Activated T-cell treated with anti-CD3 and anti-CD28 coated beads, Interleukin-2, amount 50 U/mL, for 4 hours (primary cell): ENCODE results near the gene KCNQ4. TPM values are rescaled to one million over a fixed set of nuclear protein-coding genes. Genes with fewer than 3 reads are reported as not detected.

Source experiments
- ATAC-seq, 2 donors: fragments of 200-7000 bp; cut with Tn5 transposase; one replicate each; pipeline ENCODE4 v1.10.0; 2021
- DNase-seq: peaks from one replicate; pipeline ENCODE4 v3.0.0-alpha.2; 2020
- H3K27me3 Mint-ChIP-seq: one replicate; pipeline ENCODE4 v1.8.0; 2021; ENCODE audit warnings: low read depth, mixed read lengths
- H3K36me3 Mint-ChIP-seq: one replicate; pipeline ENCODE4 v1.8.0; 2022; ENCODE audit warnings: mixed read lengths; ENCODE audit not compliant: insufficient read depth
- H3K4me1 Mint-ChIP-seq: one replicate; pipeline ENCODE4 v1.8.0; 2021; ENCODE audit warnings: low read depth, mixed read lengths
- H3K4me3 Mint-ChIP-seq: one replicate; pipeline ENCODE4 v1.8.0; 2021; ENCODE audit warnings: mild to moderate bottlenecking, moderate library complexity, mixed read lengths
- H3K9me3 Mint-ChIP-seq: one replicate; pipeline ENCODE4 v1.8.0; 2021; ENCODE audit warnings: mixed read lengths
- total RNA-seq, 3 donors: library from RNA; stranded (reverse); gene quantifications; one replicate each; pipeline ENCODE4 v1.2.1, GENCODE V29; 2021

KCNQ4 gene
- total RNA-seq, 3 donors from 2014 or later = 0.24 to 0.56 (median 0.24) TPM

DNA sequence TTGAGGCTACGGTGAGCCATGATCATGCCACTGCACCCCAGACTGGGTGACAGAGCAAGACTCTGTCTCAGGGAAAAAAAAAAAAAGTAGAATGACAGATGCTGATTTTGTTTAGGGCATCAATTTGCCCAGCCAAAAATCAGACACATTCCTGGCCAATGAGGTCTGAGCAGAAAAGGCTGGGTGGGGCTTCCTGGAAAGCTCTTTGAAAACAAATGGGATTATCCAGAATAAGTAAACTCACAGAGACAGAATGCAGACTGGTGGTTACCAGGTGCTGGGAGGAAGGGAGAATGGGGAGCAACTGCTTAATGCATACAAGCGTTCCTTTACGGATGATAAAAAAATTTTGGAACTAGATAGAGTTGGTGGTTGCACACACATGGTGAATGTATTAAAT, 88.7 kb downstream of the KCNQ4 start:
- ATAC-seq (no peak), DNase-seq (no peak)
- Mint-ChIP-seq H3K36me3 (no peaks in the 10 kb centered on the region), H3K4me3 (no peak overlapping the region), H3K4me1 (peaks cover 21% of the 10 kb centered on the region), H3K27me3 (no peaks in the 10 kb centered on the region), H3K9me3 (peaks cover 7% of the 10 kb centered on the region)

DNA sequence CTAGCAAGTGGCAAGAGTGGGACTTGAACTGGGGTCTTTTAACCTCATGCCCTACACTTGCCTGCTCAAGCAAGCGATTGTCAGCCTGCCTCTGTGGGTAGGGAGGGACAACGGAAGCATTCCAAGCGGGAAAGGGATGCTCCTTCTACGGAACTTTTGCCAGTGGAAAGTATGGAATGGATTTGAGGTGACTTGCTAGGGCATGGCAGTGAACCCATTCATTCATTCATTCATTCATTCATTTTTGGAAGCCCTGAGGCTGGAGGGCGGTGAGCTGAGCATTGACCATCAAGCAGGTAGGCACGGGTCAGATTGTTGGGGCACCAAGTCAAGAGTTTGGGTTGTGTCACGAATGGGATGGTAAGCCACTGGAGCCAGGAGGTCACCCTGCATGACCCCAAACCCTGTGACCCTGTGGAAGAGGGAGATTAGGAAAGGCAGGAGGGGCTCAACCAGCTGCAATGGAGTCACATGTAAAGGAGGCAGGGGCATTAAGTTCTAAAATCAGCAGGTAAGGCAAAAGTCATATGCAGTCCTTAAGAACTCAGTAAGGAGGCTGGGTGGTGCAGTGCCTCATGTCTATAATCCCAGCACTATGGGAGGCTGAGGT, 90.4 kb downstream of the KCNQ4 start:
- ATAC-seq (no peak), DNase-seq (no peak)
- H3K4me3 Mint-ChIP-seq = no peak overlapping the region
- H3K4me1 Mint-ChIP-seq = peaks cover 28% of the 10 kb centered on the region
- peaks cover 7% of the 10 kb centered on the region for H3K9me3 Mint-ChIP-seq
- no peaks in the 10 kb centered on the region for H3K27me3 Mint-ChIP-seq
- no peaks in the 10 kb centered on the region for H3K36me3 Mint-ChIP-seq

- ATAC-seq (no peak), DNase-seq (no peak)
- peaks cover 7% of the 10 kb centered on the region for H3K9me3 Mint-ChIP-seq
- H3K4me3 Mint-ChIP-seq = no peak overlapping the region
- H3K4me1 Mint-ChIP-seq = peaks cover 28% of the 10 kb centered on the region
- H3K36me3 Mint-ChIP-seq = no peaks in the 10 kb centered on the region
- peaks cover 5% of the 10 kb centered on the region for H3K27me3 Mint-ChIP-seq
These were observed 92.8 kb downstream of the KCNQ4 start for GRCh38 chr1:40876436-40876761.

GRCh38 chr1:40876891-40877290, 93.3 kb downstream of the KCNQ4 start:
- ATAC-seq (no peak), DNase-seq (no peak)
- H3K36me3 Mint-ChIP-seq = no peaks in the 10 kb centered on the region

DNA sequence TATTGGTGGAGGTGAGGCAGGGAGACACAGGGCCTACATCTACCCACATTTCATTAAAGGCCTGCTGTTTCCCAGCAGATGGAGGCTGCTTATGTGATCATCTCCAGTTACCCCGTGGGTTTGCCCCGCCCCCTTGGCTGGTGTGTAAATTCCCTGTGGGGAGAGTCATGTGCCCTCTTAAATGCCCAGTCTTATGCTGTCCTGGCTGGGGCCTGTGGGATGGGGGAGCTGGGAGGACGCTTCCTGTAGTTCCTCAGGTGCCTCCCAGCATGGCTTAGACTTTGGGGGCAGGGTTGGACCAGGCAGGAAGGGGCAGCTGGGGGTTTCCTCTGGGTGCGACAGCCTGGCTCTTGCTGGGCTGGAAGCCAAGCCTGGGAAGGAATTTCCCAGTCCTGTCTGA, 94.1 kb downstream of the KCNQ4 start:
- Mint-ChIP-seq H3K9me3 (peaks cover 7% of the 10 kb centered on the region), H3K27me3 (peaks cover 9% of the 10 kb centered on the region), H3K4me1 (peaks cover 28% of the 10 kb centered on the region), H3K36me3 (no peaks in the 10 kb centered on the region), H3K4me3 (no peak overlapping the region)
- DNase-seq = peak; percentile 33
- ATAC-seq = no peak

More at GRCh38 chr1:40876891-40877290, 93.3 kb downstream of the KCNQ4 start:
- Mint-ChIP-seq H3K9me3 (peaks cover 7% of the 10 kb centered on the region), H3K27me3 (peaks cover 5% of the 10 kb centered on the region), H3K4me1 (peaks cover 28% of the 10 kb centered on the region), H3K4me3 (no peak overlapping the region)

- H3K4me1 Mint-ChIP-seq = peaks cover 31% of the 10 kb centered on the region
- peaks cover 2% of the 10 kb centered on the region for H3K36me3 Mint-ChIP-seq
- H3K9me3 Mint-ChIP-seq = peaks cover 7% of the 10 kb centered on the region
- peaks cover 17% of the 10 kb centered on the region for H3K27me3 Mint-ChIP-seq
- H3K4me3 Mint-ChIP-seq = no peak overlapping the region
- DNase-seq (no peak), ATAC-seq (no peak)
These were observed 95.3 kb downstream of the KCNQ4 start for GRCh38 chr1:40878906-40879305.

GRCh38 chr1:40879482-40880175, 96.0 kb downstream of the KCNQ4 start:
- Mint-ChIP-seq H3K9me3 (peaks cover 7% of the 10 kb centered on the region), H3K4me3 (no peak overlapping the region), H3K27me3 (peaks cover 21% of the 10 kb centered on the region), H3K36me3 (peaks cover 3% of the 10 kb centered on the region), H3K4me1 (peaks cover 32% of the 10 kb centered on the region)
- DNase-seq = no peak
- ATAC-seq = no peak

GRCh38 chr1:40880813-40881549, 97.4 kb downstream of the KCNQ4 start:
- Mint-ChIP-seq H3K36me3 (peaks cover 3% of the 10 kb centered on the region), H3K27me3 (peaks cover 30% of the 10 kb centered on the region), H3K4me1 (peaks cover 22% of the 10 kb centered on the region), H3K9me3 (peaks cover 7% of the 10 kb centered on the region), H3K4me3 (no peak overlapping the region)
- DNase-seq (no peak), ATAC-seq (no peak)

GRCh38 chr1:40884055-40884795, 100.6 kb downstream of the KCNQ4 start:
- DNase-seq (no peak), ATAC-seq (peak; percentile 30 to 32)
- Mint-ChIP-seq H3K4me1 (peaks cover 4% of the 10 kb centered on the region), H3K27me3 (peaks cover 52% of the 10 kb centered on the region), H3K36me3 (peaks cover 3% of the 10 kb centered on the region), H3K4me3 (peak overlapping the region; percentile 52), H3K9me3 (no peaks in the 10 kb centered on the region)

- peaks cover 4% of the 10 kb centered on the region for H3K4me1 Mint-ChIP-seq
- ATAC-seq (no peak), DNase-seq (no peak)
- no peaks in the 10 kb centered on the region for H3K9me3 Mint-ChIP-seq
- peaks cover 48% of the 10 kb centered on the region for H3K27me3 Mint-ChIP-seq
- peaks cover 3% of the 10 kb centered on the region for H3K36me3 Mint-ChIP-seq
- no peak overlapping the region for H3K4me3 Mint-ChIP-seq
These were observed 102.9 kb downstream of the KCNQ4 start for GRCh38 chr1:40886318-40887011.

DNA sequence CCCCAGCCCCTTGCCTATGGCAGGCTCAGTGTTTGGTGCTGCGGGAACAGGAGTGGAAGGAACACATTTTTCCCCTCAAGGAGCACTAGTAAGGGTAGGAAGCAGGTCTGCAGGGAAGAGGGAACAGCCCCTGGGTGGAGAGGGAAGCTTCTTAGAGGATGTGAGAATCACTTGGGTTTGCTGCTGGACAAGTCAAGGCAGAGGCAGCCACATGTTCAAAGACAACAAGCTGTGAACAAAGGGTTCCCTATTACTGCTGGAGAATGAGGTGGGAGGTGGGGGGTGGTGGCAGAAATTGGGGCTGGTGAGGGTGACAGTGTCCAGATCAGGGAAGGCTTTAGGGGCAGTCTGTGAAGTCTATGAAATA, 103.4 kb downstream of the KCNQ4 start:
- ATAC-seq (no peak), DNase-seq (no peak)
- Mint-ChIP-seq H3K36me3 (peaks cover 3% of the 10 kb centered on the region), H3K4me1 (peaks cover 4% of the 10 kb centered on the region), H3K4me3 (no peak overlapping the region), H3K9me3 (no peaks in the 10 kb centered on the region), H3K27me3 (peaks cover 48% of the 10 kb centered on the region)

DNA sequence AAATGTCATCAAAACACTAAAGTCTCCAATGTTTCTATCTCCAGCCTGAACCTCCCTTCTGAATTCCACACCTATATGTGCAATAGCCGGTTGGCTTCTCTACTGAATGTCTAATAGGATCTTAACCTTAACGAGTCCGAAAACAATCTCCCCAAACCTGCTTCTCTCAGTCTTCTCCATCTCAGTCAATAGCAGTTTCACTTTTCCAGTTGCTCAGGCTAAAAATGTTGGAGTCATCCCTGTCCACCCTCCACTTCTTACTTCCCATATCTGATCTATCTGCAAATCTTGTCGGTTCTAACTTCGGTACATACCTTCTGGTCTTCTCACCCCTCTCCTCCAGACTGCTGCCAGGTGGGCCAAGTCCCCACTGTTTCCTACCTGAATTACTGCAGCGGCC, 104.1 kb downstream of the KCNQ4 start:
- Mint-ChIP-seq H3K27me3 (peaks cover 44% of the 10 kb centered on the region), H3K4me3 (no peak overlapping the region), H3K4me1 (peaks cover 4% of the 10 kb centered on the region), H3K9me3 (no peaks in the 10 kb centered on the region), H3K36me3 (peaks cover 3% of the 10 kb centered on the region)
- no peak for ATAC-seq
- DNase-seq = no peak
